ENCODE data around the gene AQP6. TPM values are rescaled to one million over a fixed set of nuclear protein-coding genes. Genes with fewer than 3 reads are reported as not detected.

The AQP6 gene
- total and polyA plus RNA-seq, 2 donors (not counting 1 experiment from before 2014, with no cell fraction given), result 0.17 TPM; not detected in 1

GRCh38 chr12:49964849-49965624 lies 7.7 kb upstream of the AQP6 start:
- TF ChIP-seq EZH2 (IDR thresholded peaks at IDR 0.05; ENCODE audit: low read length, missing control alignments) (no peak), CTCF (conservative IDR thresholded peaks at IDR 0.05 in 1 of 2, IDR thresholded peaks at IDR 0.05 in 1 of 2; ENCODE audit: low read depth in 1 of 2, low read length in 2 of 2) (no peak)
- H3K4me3 ChIP-seq (replicated peaks in 1 of 4; ENCODE audit: control extremely low read depth in 1 of 4, insufficient read depth in 1 of 4, low read depth in 3 of 4, low read length in 4 of 4), result no peak overlapping the region
- no peak overlapping the region for H3K27ac ChIP-seq (ENCODE audit: insufficient read depth, low read length)
- H4K20me1 ChIP-seq (ENCODE audit: control insufficient read depth, extremely low read depth, insufficient read depth, low read length), result no peaks in the 10 kb centered on the region
- H3K9me3 ChIP-seq (ENCODE audit: control insufficient read depth, insufficient read depth, low read depth, low read length), result no peaks in the 10 kb centered on the region
- H3K79me2 ChIP-seq (ENCODE audit: control insufficient read depth, insufficient read depth, low read length), result no peaks in the 10 kb centered on the region
- H3K9ac ChIP-seq (ENCODE audit: insufficient read depth, low read length), result no peak overlapping the region
- H3K36me3 ChIP-seq (ENCODE audit: control insufficient read depth, insufficient read depth, low read length), result no peaks in the 10 kb centered on the region
- H3K27me3 ChIP-seq (ENCODE audit: control insufficient read depth, insufficient read depth, low read length), result peaks cover 55% of the 10 kb centered on the region
- peaks cover 2% of the 10 kb centered on the region for H3K4me1 ChIP-seq (ENCODE audit: control insufficient read depth, extremely low read depth, insufficient read depth, low read length)
- no peak for DNase-seq (ENCODE audit: low read depth in 2 of 2)
- H2AFZ ChIP-seq (ENCODE audit: low read length), result no peak overlapping the region
- no peak overlapping the region for H3K4me2 ChIP-seq (ENCODE audit: extremely low read depth, insufficient read depth, low read length)

- H2AFZ ChIP-seq (ENCODE audit: low read length), result no peak overlapping the region
- no peaks in the 10 kb centered on the region for H3K9me3 ChIP-seq (ENCODE audit: control insufficient read depth, insufficient read depth, low read depth, low read length)
- H3K79me2 ChIP-seq (ENCODE audit: control insufficient read depth, insufficient read depth, low read length), result no peaks in the 10 kb centered on the region
- H3K4me1 ChIP-seq (ENCODE audit: control insufficient read depth, extremely low read depth, insufficient read depth, low read length), result peaks cover 2% of the 10 kb centered on the region
- no peak overlapping the region for H3K4me2 ChIP-seq (ENCODE audit: extremely low read depth, insufficient read depth, low read length)
- no peaks in the 10 kb centered on the region for H3K36me3 ChIP-seq (ENCODE audit: control insufficient read depth, insufficient read depth, low read length)
- no peak overlapping the region for H3K9ac ChIP-seq (ENCODE audit: insufficient read depth, low read length)
- H4K20me1 ChIP-seq (ENCODE audit: control insufficient read depth, extremely low read depth, insufficient read depth, low read length), result no peaks in the 10 kb centered on the region
- H3K27ac ChIP-seq (ENCODE audit: insufficient read depth, low read length), result no peak overlapping the region
- no peak overlapping the region for H3K4me3 ChIP-seq (replicated peaks in 1 of 4; ENCODE audit: control extremely low read depth in 1 of 4, insufficient read depth in 1 of 4, low read depth in 3 of 4, low read length in 4 of 4)
- DNase-seq (ENCODE audit: low read depth in 2 of 2), result no peak
- TF ChIP-seq CTCF (conservative IDR thresholded peaks at IDR 0.05 in 1 of 2, IDR thresholded peaks at IDR 0.05 in 1 of 2; ENCODE audit: low read depth in 1 of 2, low read length in 2 of 2) (no peak), EZH2 (IDR thresholded peaks at IDR 0.05; ENCODE audit: low read length, missing control alignments) (no peak)
- peaks cover 47% of the 10 kb centered on the region for H3K27me3 ChIP-seq (ENCODE audit: control insufficient read depth, insufficient read depth, low read length)
Measured at GRCh38 chr12:49965836-49966235, 6.9 kb upstream of the AQP6 start.

- Histone ChIP-seq H3K27ac (ENCODE audit: insufficient read depth, low read length) (no peak overlapping the region), H3K9ac (ENCODE audit: insufficient read depth, low read length) (no peak overlapping the region), H3K9me3 (ENCODE audit: control insufficient read depth, insufficient read depth, low read depth, low read length) (no peaks in the 10 kb centered on the region), H2AFZ (ENCODE audit: low read length) (no peak overlapping the region), H3K27me3 (ENCODE audit: control insufficient read depth, insufficient read depth, low read length) (peaks cover 45% of the 10 kb centered on the region), H3K79me2 (ENCODE audit: control insufficient read depth, insufficient read depth, low read length) (no peaks in the 10 kb centered on the region), H3K36me3 (ENCODE audit: control insufficient read depth, insufficient read depth, low read length) (no peaks in the 10 kb centered on the region), H3K4me2 (ENCODE audit: extremely low read depth, insufficient read depth, low read length) (no peak overlapping the region), H4K20me1 (ENCODE audit: control insufficient read depth, extremely low read depth, insufficient read depth, low read length) (no peaks in the 10 kb centered on the region), H3K4me3 (replicated peaks in 1 of 4; ENCODE audit: control extremely low read depth in 1 of 4, insufficient read depth in 1 of 4, low read depth in 3 of 4, low read length in 4 of 4) (no peak overlapping the region), H3K4me1 (ENCODE audit: control insufficient read depth, extremely low read depth, insufficient read depth, low read length) (peaks cover 2% of the 10 kb centered on the region)
- DNase-seq (ENCODE audit: low read depth in 2 of 2), result no peak
- TF ChIP-seq CTCF (conservative IDR thresholded peaks at IDR 0.05 in 1 of 2, IDR thresholded peaks at IDR 0.05 in 1 of 2; ENCODE audit: low read depth in 1 of 2, low read length in 2 of 2), result no peak
- no peak for TF ChIP-seq EZH2 (IDR thresholded peaks at IDR 0.05; ENCODE audit: low read length, missing control alignments)
Measured at GRCh38 chr12:49966511-49967041, 6.2 kb upstream of the AQP6 start.

Data from fibroblast of lung (primary cell).